ENCODE data around the gene LAMA5.

The LAMA5 gene

DNA sequence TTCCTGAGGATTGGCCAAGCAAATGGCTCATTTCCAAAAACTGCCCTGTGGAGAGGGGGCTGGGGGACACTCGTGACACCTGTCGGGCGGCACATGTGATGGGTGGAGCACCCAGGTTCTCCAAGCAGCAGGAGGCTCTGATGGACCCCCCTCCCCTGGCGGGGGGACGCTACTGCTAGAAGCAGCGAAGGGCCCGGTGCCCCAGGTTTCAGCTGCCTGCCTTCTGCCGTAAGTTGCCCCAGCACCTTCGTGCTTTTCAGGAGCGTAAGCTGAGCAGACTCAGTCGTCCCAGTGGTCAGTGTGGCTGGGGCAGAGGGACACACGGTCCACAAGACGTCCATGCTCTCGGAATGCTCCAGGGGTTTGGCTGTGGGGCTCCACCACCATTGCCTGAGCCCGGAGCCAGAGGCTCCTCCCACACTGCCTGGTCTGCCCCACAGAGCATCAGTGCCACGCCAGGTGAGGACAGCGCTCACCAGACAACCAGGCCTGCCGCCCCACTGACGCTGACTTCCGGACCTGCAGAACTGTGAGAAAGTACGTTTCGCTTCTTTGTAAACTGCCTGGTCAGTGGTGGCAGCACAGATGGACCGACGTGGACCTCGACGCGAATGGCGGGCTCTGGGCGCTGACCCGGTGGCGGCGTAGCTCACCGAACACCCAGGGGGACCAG is 68.4 kb downstream of the LAMA5 start:
- Histone ChIP-seq H3K4me3 (IDR thresholded peaks at IDR 0.05; ENCODE audit: insufficient read depth, low read depth, low read length) (no peak overlapping the region), H3K36me3 (ENCODE audit: insufficient read depth) (no peaks in the 10 kb centered on the region), H4K20me1 (ENCODE audit: insufficient read depth) (peaks cover 2% of the 10 kb centered on the region), H3K4me2 (no peak overlapping the region), H3K79me2 (ENCODE audit: insufficient read depth, low read depth) (peaks cover 6% of the 10 kb centered on the region), H3K27ac (no peak overlapping the region), H3K27me3 (ENCODE audit: insufficient read depth, low read depth) (no peaks in the 10 kb centered on the region), H3K9ac (no peak overlapping the region), H2AFZ (ENCODE audit: low read depth) (no peak overlapping the region), H3K4me1 (ENCODE audit: low read depth, poor library complexity, severe bottlenecking) (no peaks in the 10 kb centered on the region)
- TF ChIP-seq, protein P1, sequence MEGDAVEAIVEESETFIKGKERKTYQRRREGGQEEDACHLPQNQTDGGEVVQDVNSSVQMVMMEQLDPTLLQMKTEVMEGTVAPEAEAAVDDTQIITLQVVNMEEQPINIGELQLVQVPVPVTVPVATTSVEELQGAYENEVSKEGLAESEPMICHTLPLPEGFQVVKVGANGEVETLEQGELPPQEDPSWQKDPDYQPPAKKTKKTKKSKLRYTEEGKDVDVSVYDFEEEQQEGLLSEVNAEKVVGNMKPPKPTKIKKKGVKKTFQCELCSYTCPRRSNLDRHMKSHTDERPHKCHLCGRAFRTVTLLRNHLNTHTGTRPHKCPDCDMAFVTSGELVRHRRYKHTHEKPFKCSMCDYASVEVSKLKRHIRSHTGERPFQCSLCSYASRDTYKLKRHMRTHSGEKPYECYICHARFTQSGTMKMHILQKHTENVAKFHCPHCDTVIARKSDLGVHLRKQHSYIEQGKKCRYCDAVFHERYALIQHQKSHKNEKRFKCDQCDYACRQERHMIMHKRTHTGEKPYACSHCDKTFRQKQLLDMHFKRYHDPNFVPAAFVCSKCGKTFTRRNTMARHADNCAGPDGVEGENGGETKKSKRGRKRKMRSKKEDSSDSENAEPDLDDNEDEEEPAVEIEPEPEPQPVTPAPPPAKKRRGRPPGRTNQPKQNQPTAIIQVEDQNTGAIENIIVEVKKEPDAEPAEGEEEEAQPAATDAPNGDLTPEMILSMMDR (conservative IDR thresholded peaks at IDR 0.05; ENCODE audit: low read depth, low read length) = no peak

GRCh38 chr20:62297449-62298227 is 69.5 kb downstream of the LAMA5 start:
- H3K27me3 ChIP-seq (ENCODE audit: insufficient read depth, low read depth) = no peaks in the 10 kb centered on the region
- no peak overlapping the region for H3K4me3 ChIP-seq (IDR thresholded peaks at IDR 0.05; ENCODE audit: insufficient read depth, low read depth, low read length)
- H4K20me1 ChIP-seq (ENCODE audit: insufficient read depth) = no peaks in the 10 kb centered on the region
- TF ChIP-seq, protein P1 (conservative IDR thresholded peaks at IDR 0.05; ENCODE audit: low read depth, low read length) = no peak
- no peak overlapping the region for H3K27ac ChIP-seq
- no peak overlapping the region for H3K9ac ChIP-seq
- H3K36me3 ChIP-seq (ENCODE audit: insufficient read depth) = no peaks in the 10 kb centered on the region
- no peaks in the 10 kb centered on the region for H3K79me2 ChIP-seq (ENCODE audit: insufficient read depth, low read depth)
- H2AFZ ChIP-seq (ENCODE audit: low read depth) = no peak overlapping the region
- H3K4me1 ChIP-seq (ENCODE audit: low read depth, poor library complexity, severe bottlenecking) = no peaks in the 10 kb centered on the region
- no peak overlapping the region for H3K4me2 ChIP-seq

DNA sequence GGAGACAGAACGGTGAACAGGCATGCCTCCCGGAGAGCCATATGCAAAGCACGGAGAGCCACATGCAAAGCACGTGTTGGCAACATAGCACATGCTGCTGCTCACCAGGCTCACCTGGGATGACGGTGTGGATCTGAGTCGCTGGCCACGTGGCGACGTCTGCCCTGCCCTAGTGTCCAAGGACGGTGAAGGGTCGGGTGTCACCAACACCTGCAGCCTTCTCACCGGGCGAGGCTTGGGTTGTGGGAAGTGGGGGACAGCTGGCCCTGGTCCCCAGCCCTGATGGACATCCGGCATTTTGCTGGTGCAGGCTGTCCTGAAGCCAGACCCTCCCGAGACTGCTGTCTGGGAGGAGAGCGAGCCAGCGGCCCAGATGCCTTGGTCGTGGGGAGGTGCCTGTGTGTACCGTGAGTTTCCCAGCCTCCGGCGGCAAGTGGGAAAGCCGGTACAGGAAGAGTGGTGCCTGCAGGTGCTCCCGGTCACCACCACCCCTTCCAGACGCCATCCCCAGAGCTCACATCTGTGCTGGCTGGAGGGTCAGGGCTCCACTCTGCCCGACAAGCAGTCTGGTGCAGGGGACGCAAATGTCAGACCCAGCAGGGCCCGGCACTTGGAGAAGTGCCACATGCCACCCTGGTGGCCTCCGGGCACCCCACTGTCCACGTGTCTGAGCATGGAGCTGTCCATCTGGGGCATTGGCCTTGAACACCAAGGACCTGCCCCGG is 70.2 kb downstream of the LAMA5 start:
- no peak overlapping the region for H3K9ac ChIP-seq
- no peak overlapping the region for H3K27ac ChIP-seq
- H3K36me3 ChIP-seq (ENCODE audit: insufficient read depth) = no peaks in the 10 kb centered on the region
- H4K20me1 ChIP-seq (ENCODE audit: insufficient read depth) = no peaks in the 10 kb centered on the region
- no peak overlapping the region for H3K4me3 ChIP-seq (IDR thresholded peaks at IDR 0.05; ENCODE audit: insufficient read depth, low read depth, low read length)
- H3K79me2 ChIP-seq (ENCODE audit: insufficient read depth, low read depth) = no peaks in the 10 kb centered on the region
- TF ChIP-seq, protein P1 (conservative IDR thresholded peaks at IDR 0.05; ENCODE audit: low read depth, low read length) = no peak
- H2AFZ ChIP-seq (ENCODE audit: low read depth) = no peak overlapping the region
- H3K4me2 ChIP-seq = no peak overlapping the region
- no peaks in the 10 kb centered on the region for H3K4me1 ChIP-seq (ENCODE audit: low read depth, poor library complexity, severe bottlenecking)
- no peaks in the 10 kb centered on the region for H3K27me3 ChIP-seq (ENCODE audit: insufficient read depth, low read depth)

GRCh38 chr20:62294516-62294915 is 72.6 kb downstream of the LAMA5 start:
- Histone ChIP-seq H3K36me3 (ENCODE audit: insufficient read depth) (no peaks in the 10 kb centered on the region), H3K4me2 (no peak overlapping the region)

More at GRCh38 chr20:62294516-62294915, 72.6 kb downstream of the LAMA5 start:
- H3K4me1 ChIP-seq (ENCODE audit: low read depth, poor library complexity, severe bottlenecking) = no peaks in the 10 kb centered on the region
- no peak overlapping the region for H3K4me3 ChIP-seq (IDR thresholded peaks at IDR 0.05; ENCODE audit: insufficient read depth, low read depth, low read length)
- H4K20me1 ChIP-seq (ENCODE audit: insufficient read depth) = no peaks in the 10 kb centered on the region
- no peaks in the 10 kb centered on the region for H3K79me2 ChIP-seq (ENCODE audit: insufficient read depth, low read depth)
- no peak overlapping the region for H2AFZ ChIP-seq (ENCODE audit: low read depth)
- H3K9ac ChIP-seq = no peak overlapping the region
- TF ChIP-seq, protein P1 (conservative IDR thresholded peaks at IDR 0.05; ENCODE audit: low read depth, low read length) = no peak
- no peaks in the 10 kb centered on the region for H3K27me3 ChIP-seq (ENCODE audit: insufficient read depth, low read depth)
- no peak overlapping the region for H3K27ac ChIP-seq
